ENCODE measurements around the gene SLC25A26. TPM values are rescaled to one million over a fixed set of nuclear protein-coding genes. Genes with fewer than 3 reads are reported as not detected.

Gene SLC25A26
- total RNA-seq, 2 donors from 2014 or later, result 20.7 to 22.8 TPM

- no peak for TF ChIP-seq CTCF (conservative IDR thresholded peaks at IDR 0.05)
- Mint-ChIP-seq H3K27me3 (ENCODE audit: insufficient read depth) (no peaks in the 10 kb centered on the region), H3K4me1 (no peaks in the 10 kb centered on the region), H3K27ac (no peak overlapping the region), H3K4me3 (no peak overlapping the region), H3K36me3 (ENCODE audit: low read depth) (no peaks in the 10 kb centered on the region), H3K9me3 (peaks cover 1% of the 10 kb centered on the region)
- Histone ChIP-seq H3K27ac (ENCODE audit: low read depth, low read length) (no peak overlapping the region), H3K36me3 (ENCODE audit: control insufficient read depth, insufficient read depth, low read length) (no peaks in the 10 kb centered on the region), H3K9ac (ENCODE audit: extremely low read depth, low read length, poor library complexity, severe bottlenecking) (no peak overlapping the region), H3K4me1 (ENCODE audit: control insufficient read depth, insufficient read depth, low read length) (no peaks in the 10 kb centered on the region), H3K4me3 (ENCODE audit: low read length) (no peak overlapping the region), H3K9me3 (ENCODE audit: control insufficient read depth, low read length) (no peaks in the 10 kb centered on the region), H3K27me3 (ENCODE audit: control insufficient read depth, insufficient read depth, low read length, poor library complexity, severe bottlenecking) (no peaks in the 10 kb centered on the region)
- no peak for DNase-seq
- WGBS, 2 experiments (ENCODE audit: insufficient coverage in 1 of 2, insufficient read length in 1 of 2), result 97% methylated on average over 2 of the region's 2 CpGs; no CpG with 5 or more reads in 1 of the 2 experiments
These were observed 114.9 kb downstream of the SLC25A26 start for GRCh38 chr3:66335671-66336070.

GRCh38 chr3:66336333-66336766 is 115.5 kb downstream of the SLC25A26 start:
- Mint-ChIP-seq H3K27me3 (ENCODE audit: insufficient read depth) (no peaks in the 10 kb centered on the region), H3K4me3 (no peak overlapping the region), H3K27ac (no peak overlapping the region), H3K36me3 (ENCODE audit: low read depth) (no peaks in the 10 kb centered on the region), H3K4me1 (no peaks in the 10 kb centered on the region), H3K9me3 (peaks cover 1% of the 10 kb centered on the region)
- H3K9ac ChIP-seq (ENCODE audit: extremely low read depth, low read length, poor library complexity, severe bottlenecking), result no peak overlapping the region
- H3K9me3 ChIP-seq (ENCODE audit: control insufficient read depth, low read length), result no peaks in the 10 kb centered on the region
- no peaks in the 10 kb centered on the region for H3K36me3 ChIP-seq (ENCODE audit: control insufficient read depth, insufficient read depth, low read length)
- TF ChIP-seq CTCF (conservative IDR thresholded peaks at IDR 0.05), result no peak
- H3K4me3 ChIP-seq (ENCODE audit: low read length), result no peak overlapping the region
- no peaks in the 10 kb centered on the region for H3K4me1 ChIP-seq (ENCODE audit: control insufficient read depth, insufficient read depth, low read length)
- no peak overlapping the region for H3K27ac ChIP-seq (ENCODE audit: low read depth, low read length)
- WGBS, 2 experiments (ENCODE audit: insufficient coverage in 1 of 2, insufficient read length in 1 of 2), result 69 to 74% methylated on average over 3 to 4 of the region's 4 CpGs
- no peaks in the 10 kb centered on the region for H3K27me3 ChIP-seq (ENCODE audit: control insufficient read depth, insufficient read depth, low read length, poor library complexity, severe bottlenecking)
- DNase-seq, result no peak

- Mint-ChIP-seq H3K4me3 (no peak overlapping the region), H3K36me3 (ENCODE audit: low read depth) (no peaks in the 10 kb centered on the region), H3K9me3 (peaks cover 1% of the 10 kb centered on the region), H3K4me1 (no peaks in the 10 kb centered on the region), H3K27me3 (ENCODE audit: insufficient read depth) (no peaks in the 10 kb centered on the region), H3K27ac (no peak overlapping the region)
- no peak overlapping the region for H3K27ac ChIP-seq (ENCODE audit: low read depth, low read length)
- H3K36me3 ChIP-seq (ENCODE audit: control insufficient read depth, insufficient read depth, low read length), result no peaks in the 10 kb centered on the region
- no peak overlapping the region for H3K4me3 ChIP-seq (ENCODE audit: low read length)
- no peaks in the 10 kb centered on the region for H3K27me3 ChIP-seq (ENCODE audit: control insufficient read depth, insufficient read depth, low read length, poor library complexity, severe bottlenecking)
- H3K9me3 ChIP-seq (ENCODE audit: control insufficient read depth, low read length), result no peaks in the 10 kb centered on the region
- no peak overlapping the region for H3K9ac ChIP-seq (ENCODE audit: extremely low read depth, low read length, poor library complexity, severe bottlenecking)
- 89 to 97% methylated on average over 1 of the region's 3 CpGs for WGBS, 2 experiments (ENCODE audit: insufficient coverage in 1 of 2, insufficient read length in 1 of 2)
- no peak for DNase-seq
- no peak for TF ChIP-seq CTCF (conservative IDR thresholded peaks at IDR 0.05)
- no peaks in the 10 kb centered on the region for H3K4me1 ChIP-seq (ENCODE audit: control insufficient read depth, insufficient read depth, low read length)
These were observed 118.1 kb downstream of the SLC25A26 start for GRCh38 chr3:66338927-66339326.

Data from endodermal cell (in vitro differentiated cells).